ENCODE results near the gene STRN3. TPM values are rescaled to one million over a fixed set of nuclear protein-coding genes. Genes with fewer than 3 reads are reported as not detected.
"Not testable (repeated sequence)": the region's sequence is repeated elsewhere in the genome, so short reads cannot be mapped to it uniquely, and the experiment has no call there.

STRN3 gene
- total RNA-seq, 2 donors from 2014 or later: 18.1 to 18.9 TPM

GRCh38 chr14:31047503-31047902 lies 21.3 kb upstream of the STRN3 start:
- 91 to 96% methylated on average over 4 to 9 of the region's 10 CpGs for WGBS, 2 donors
- Histone ChIP-seq H3K27ac (no peak overlapping the region), H3K4me3 (no peak overlapping the region), H3K4me1 (no peaks in the 10 kb centered on the region), H3K36me3 (replicated peaks in 1 of 2; ENCODE audit: insufficient read depth in 1 of 2, low read depth in 2 of 2) (no peaks in the 10 kb centered on the region), H3K9me3 (no peaks in the 10 kb centered on the region), H3K27me3 (no peaks in the 10 kb centered on the region)
- intact Hi-C loops (cut with DNase I): no loop called here
- ATAC-seq (no peak), DNase-seq (no peak)
- TF ChIP-seq CTCF (IDR thresholded peaks at IDR 0.05) (no peak), POLR2A (IDR thresholded peaks at IDR 0.05) (no peak)

- Histone ChIP-seq H3K27me3 (no peaks in the 10 kb centered on the region), H3K36me3 (replicated peaks in 1 of 2; ENCODE audit: insufficient read depth in 1 of 2, low read depth in 2 of 2) (no peaks in the 10 kb centered on the region), H3K4me1 (no peaks in the 10 kb centered on the region), H3K27ac (no peak overlapping the region), H3K9me3 (no peaks in the 10 kb centered on the region), H3K4me3 (no peak overlapping the region)
- TF ChIP-seq POLR2A (IDR thresholded peaks at IDR 0.05) (no peak), CTCF (IDR thresholded peaks at IDR 0.05) (no peak)
- ATAC-seq: no peak
- WGBS, 2 donors: 95 to 97% methylated on average over 8 of the region's 8 CpGs
- intact Hi-C loops (cut with DNase I): no loop called here
- no peak for DNase-seq
Measured at GRCh38 chr14:31045501-31046080, 19.4 kb upstream of the STRN3 start.

- peak overlapping the region in 1 of 4 donors; percentile 2 for H3K27ac ChIP-seq
Measured at GRCh38 chr14:31043379-31043778, 17.2 kb upstream of the STRN3 start.

GRCh38 chr14:31042893-31043292 lies 16.7 kb upstream of the STRN3 start:
- H3K4me3 ChIP-seq; intact Hi-C loops (cut with DNase I); H3K4me1 ChIP-seq; H3K27me3 ChIP-seq; H3K9me3 ChIP-seq; DNase-seq; ATAC-seq; H3K36me3 ChIP-seq (replicated peaks in 1 of 2; ENCODE audit: insufficient read depth in 1 of 2, low read depth in 2 of 2): not testable (repeated sequence)
- 83 to 87% methylated on average over 10 of the region's 10 CpGs for WGBS, 2 donors
- H3K27ac ChIP-seq: peak overlapping the region in 1 of 4 donors; percentile 7

More at GRCh38 chr14:31043379-31043778, 17.2 kb upstream of the STRN3 start:
- intact Hi-C loops (cut with DNase I): no loop called here
- WGBS, 2 donors: 30 to 39% methylated on average over 3 of the region's 3 CpGs
- Histone ChIP-seq H3K4me3 (no peak overlapping the region), H3K4me1 (peaks cover 4% of the 10 kb centered on the region), H3K9me3 (no peaks in the 10 kb centered on the region), H3K27me3 (no peaks in the 10 kb centered on the region), H3K36me3 (replicated peaks in 1 of 2; ENCODE audit: insufficient read depth in 1 of 2, low read depth in 2 of 2) (no peaks in the 10 kb centered on the region)
- no peak for ATAC-seq
- TF ChIP-seq POLR2A (IDR thresholded peaks at IDR 0.05): no peak
- no peak for TF ChIP-seq CTCF (IDR thresholded peaks at IDR 0.05)
- DNase-seq: no peak

- no peak for ATAC-seq
- H3K4me3 ChIP-seq: no peak overlapping the region
- H3K9me3 ChIP-seq: no peaks in the 10 kb centered on the region
- TF ChIP-seq CTCF (IDR thresholded peaks at IDR 0.05): no peak
- no peak for TF ChIP-seq POLR2A (IDR thresholded peaks at IDR 0.05)
- 71 to 95% methylated on average over 1 of the region's 1 CpG for WGBS, 2 donors
- no peaks in the 10 kb centered on the region for H3K36me3 ChIP-seq (replicated peaks in 1 of 2; ENCODE audit: insufficient read depth in 1 of 2, low read depth in 2 of 2)
- H3K4me1 ChIP-seq: peaks cover 7% of the 10 kb centered on the region
- no peaks in the 10 kb centered on the region for H3K27me3 ChIP-seq
- H3K27ac ChIP-seq: no peak overlapping the region
- DNase-seq: no peak
- intact Hi-C loops (cut with DNase I): no loop called here
Measured at GRCh38 chr14:31042300-31042699, 16.1 kb upstream of the STRN3 start.
